Measurements from ENCODE around the gene SPATS2. TPM values are rescaled to one million over a fixed set of nuclear protein-coding genes. Genes with fewer than 3 reads are reported as not detected.

SPATS2 gene
- total and polyA plus RNA-seq, 5 donors from 2014 or later = 2.4 to 5.5 (median 4.2) TPM

- no peaks in the 10 kb centered on the region for H3K36me3 ChIP-seq (ENCODE audit: control insufficient read depth, insufficient read depth, low read length)
- H3K4me3 ChIP-seq (ENCODE audit: low read depth, low read length) = no peak overlapping the region
- no peaks in the 10 kb centered on the region for H3K9me3 ChIP-seq (ENCODE audit: control insufficient read depth in 2 of 2, low read length in 2 of 2)
- DNase-seq (no peak), ATAC-seq (ENCODE audit: low read depth in 2 of 2) (no peak)
- no peak overlapping the region for H3K27ac ChIP-seq (ENCODE audit: insufficient read depth, low read length, poor library complexity, severe bottlenecking)
- Mint-ChIP-seq H3K27ac (no peak overlapping the region), H3K9me3 (no peaks in the 10 kb centered on the region), H3K4me1 (no peaks in the 10 kb centered on the region), H3K4me3 (no peak overlapping the region), H3K36me3 (peaks cover 15% of the 10 kb centered on the region), H3K27me3 (no peaks in the 10 kb centered on the region)
- no peaks in the 10 kb centered on the region for H3K27me3 ChIP-seq (ENCODE audit: control insufficient read depth, insufficient read depth, low read length)
- H3K4me1 ChIP-seq (ENCODE audit: control insufficient read depth, insufficient read depth, low read length, poor library complexity, severe bottlenecking) = no peaks in the 10 kb centered on the region
Observed at GRCh38 chr12:49462083-49462744, 95.0 kb downstream of the SPATS2 start.

- no peaks in the 10 kb centered on the region for H3K4me1 ChIP-seq (ENCODE audit: control insufficient read depth, insufficient read depth, low read length, poor library complexity, severe bottlenecking)
- no peaks in the 10 kb centered on the region for H3K9me3 ChIP-seq (ENCODE audit: control insufficient read depth in 2 of 2, low read length in 2 of 2)
- no peaks in the 10 kb centered on the region for H3K27me3 ChIP-seq (ENCODE audit: control insufficient read depth, insufficient read depth, low read length)
- H3K27me3 Mint-ChIP-seq = no peaks in the 10 kb centered on the region
- H3K4me1 Mint-ChIP-seq = no peaks in the 10 kb centered on the region
- no peak overlapping the region for H3K27ac ChIP-seq (ENCODE audit: insufficient read depth, low read length, poor library complexity, severe bottlenecking)
- no peak overlapping the region for H3K4me3 ChIP-seq (ENCODE audit: low read depth, low read length)
- peaks cover 14% of the 10 kb centered on the region for H3K36me3 Mint-ChIP-seq
- no peak overlapping the region for H3K4me3 Mint-ChIP-seq
- H3K36me3 ChIP-seq (ENCODE audit: control insufficient read depth, insufficient read depth, low read length) = no peaks in the 10 kb centered on the region
- H3K27ac Mint-ChIP-seq = no peak overlapping the region
- no peaks in the 10 kb centered on the region for H3K9me3 Mint-ChIP-seq
- ATAC-seq (ENCODE audit: low read depth in 2 of 2) = no peak
- DNase-seq = no peak
Observed at GRCh38 chr12:49465132-49465531, 97.9 kb downstream of the SPATS2 start.

GRCh38 chr12:49470986-49471385, 103.7 kb downstream of the SPATS2 start:
- Histone ChIP-seq H3K27me3 (ENCODE audit: control insufficient read depth, insufficient read depth, low read length) (no peaks in the 10 kb centered on the region), H3K4me1 (ENCODE audit: control insufficient read depth, insufficient read depth, low read length, poor library complexity, severe bottlenecking) (no peaks in the 10 kb centered on the region), H3K9me3 (ENCODE audit: control insufficient read depth in 2 of 2, low read length in 2 of 2) (no peaks in the 10 kb centered on the region), H3K27ac (ENCODE audit: insufficient read depth, low read length, poor library complexity, severe bottlenecking) (no peak overlapping the region), H3K4me3 (ENCODE audit: low read depth, low read length) (no peak overlapping the region), H3K36me3 (ENCODE audit: control insufficient read depth, insufficient read depth, low read length) (no peaks in the 10 kb centered on the region)
- Mint-ChIP-seq H3K9me3 (no peaks in the 10 kb centered on the region), H3K27ac (no peak overlapping the region), H3K27me3 (no peaks in the 10 kb centered on the region), H3K36me3 (peaks cover 3% of the 10 kb centered on the region), H3K4me3 (no peak overlapping the region), H3K4me1 (peaks cover 0 to 8% (median 0%) of the 10 kb centered on the region in 4 donors)
- ATAC-seq (ENCODE audit: low read depth in 2 of 2) = no peak
- no peak for DNase-seq

GRCh38 chr12:49471557-49471956, 104.3 kb downstream of the SPATS2 start:
- H3K27ac ChIP-seq (ENCODE audit: insufficient read depth, low read length, poor library complexity, severe bottlenecking) = no peak overlapping the region
- H3K4me3 ChIP-seq (ENCODE audit: low read depth, low read length) = no peak overlapping the region
- Mint-ChIP-seq H3K36me3 (peaks cover 3% of the 10 kb centered on the region), H3K27me3 (no peaks in the 10 kb centered on the region), H3K4me1 (peaks cover 0 to 8% (median under 1%) of the 10 kb centered on the region in 4 donors), H3K9me3 (no peaks in the 10 kb centered on the region), H3K4me3 (no peak overlapping the region), H3K27ac (no peak overlapping the region)
- DNase-seq (no peak), ATAC-seq (ENCODE audit: low read depth in 2 of 2) (no peak)
- no peaks in the 10 kb centered on the region for H3K27me3 ChIP-seq (ENCODE audit: control insufficient read depth, insufficient read depth, low read length)
- H3K9me3 ChIP-seq (ENCODE audit: control insufficient read depth in 2 of 2, low read length in 2 of 2) = no peaks in the 10 kb centered on the region
- H3K4me1 ChIP-seq (ENCODE audit: control insufficient read depth, insufficient read depth, low read length, poor library complexity, severe bottlenecking) = no peaks in the 10 kb centered on the region
- no peaks in the 10 kb centered on the region for H3K36me3 ChIP-seq (ENCODE audit: control insufficient read depth, insufficient read depth, low read length)

GRCh38 chr12:49476091-49476490, 108.8 kb downstream of the SPATS2 start:
- H3K4me3 ChIP-seq (ENCODE audit: low read depth, low read length) = no peak overlapping the region
- DNase-seq (no peak), ATAC-seq (ENCODE audit: low read depth in 2 of 2) (no peak)
- no peaks in the 10 kb centered on the region for H3K27me3 ChIP-seq (ENCODE audit: control insufficient read depth, insufficient read depth, low read length)
- no peak overlapping the region for H3K27ac Mint-ChIP-seq
- no peak overlapping the region for H3K27ac ChIP-seq (ENCODE audit: insufficient read depth, low read length, poor library complexity, severe bottlenecking)
- H3K36me3 Mint-ChIP-seq = peaks cover 3% of the 10 kb centered on the region
- H3K4me1 Mint-ChIP-seq = peaks cover 6 to 17% (median 8%) of the 10 kb centered on the region in 4 donors
- H3K9me3 Mint-ChIP-seq = no peaks in the 10 kb centered on the region
- H3K27me3 Mint-ChIP-seq = no peaks in the 10 kb centered on the region
- H3K4me3 Mint-ChIP-seq = no peak overlapping the region
- H3K4me1 ChIP-seq (ENCODE audit: control insufficient read depth, insufficient read depth, low read length, poor library complexity, severe bottlenecking) = peaks cover 7% of the 10 kb centered on the region
- no peaks in the 10 kb centered on the region for H3K9me3 ChIP-seq (ENCODE audit: control insufficient read depth in 2 of 2, low read length in 2 of 2)
- H3K36me3 ChIP-seq (ENCODE audit: control insufficient read depth, insufficient read depth, low read length) = no peaks in the 10 kb centered on the region

GRCh38 chr12:49478949-49479664, 111.8 kb downstream of the SPATS2 start:
- peaks cover 10% of the 10 kb centered on the region for H3K4me1 ChIP-seq (ENCODE audit: control insufficient read depth, insufficient read depth, low read length, poor library complexity, severe bottlenecking)
- no peaks in the 10 kb centered on the region for H3K9me3 ChIP-seq (ENCODE audit: control insufficient read depth in 2 of 2, low read length in 2 of 2)
- Mint-ChIP-seq H3K4me3 (no peak overlapping the region), H3K27ac (peak overlapping the region in 1 of 3 donors; percentile 61), H3K4me1 (peaks cover 7 to 20% (median 14%) of the 10 kb centered on the region in 4 donors), H3K9me3 (no peaks in the 10 kb centered on the region), H3K36me3 (peaks cover 3% of the 10 kb centered on the region), H3K27me3 (no peaks in the 10 kb centered on the region)
- DNase-seq (no peak), ATAC-seq (ENCODE audit: low read depth in 2 of 2) (no peak)
- H3K27ac ChIP-seq (ENCODE audit: insufficient read depth, low read length, poor library complexity, severe bottlenecking) = no peak overlapping the region
- H3K36me3 ChIP-seq (ENCODE audit: control insufficient read depth, insufficient read depth, low read length) = no peaks in the 10 kb centered on the region
- no peaks in the 10 kb centered on the region for H3K27me3 ChIP-seq (ENCODE audit: control insufficient read depth, insufficient read depth, low read length)
- no peak overlapping the region for H3K4me3 ChIP-seq (ENCODE audit: low read depth, low read length)

- Histone ChIP-seq H3K36me3 (ENCODE audit: control insufficient read depth, insufficient read depth, low read length) (no peaks in the 10 kb centered on the region), H3K27me3 (ENCODE audit: control insufficient read depth, insufficient read depth, low read length) (no peaks in the 10 kb centered on the region), H3K4me3 (ENCODE audit: low read depth, low read length) (no peak overlapping the region), H3K4me1 (ENCODE audit: control insufficient read depth, insufficient read depth, low read length, poor library complexity, severe bottlenecking) (peaks cover 9% of the 10 kb centered on the region), H3K27ac (ENCODE audit: insufficient read depth, low read length, poor library complexity, severe bottlenecking) (no peak overlapping the region), H3K9me3 (ENCODE audit: control insufficient read depth in 2 of 2, low read length in 2 of 2) (no peaks in the 10 kb centered on the region)
- Mint-ChIP-seq H3K36me3 (peaks cover 6% of the 10 kb centered on the region), H3K27me3 (no peaks in the 10 kb centered on the region), H3K4me1 (peaks cover 0 to 14% (median 12%) of the 10 kb centered on the region in 4 donors), H3K9me3 (no peaks in the 10 kb centered on the region), H3K4me3 (no peak overlapping the region), H3K27ac (no peak overlapping the region)
- ATAC-seq (ENCODE audit: low read depth in 2 of 2) = no peak
- no peak for DNase-seq
Observed at GRCh38 chr12:49482095-49483051, 115.1 kb downstream of the SPATS2 start.
